Measurements from ENCODE around the gene IPO11. TPM values are rescaled to one million over a fixed set of nuclear protein-coding genes. Genes with fewer than 3 reads are reported as not detected.
A peak's percentile ranks its signal among the peaks of the same experiment; 100 is the strongest.

IPO11 gene
- total RNA-seq, 4 donors from 2014 or later, result 15.5 to 36.0 (median 20.1) TPM

GRCh38 chr5:62385816-62386400 is 26.7 kb upstream of the IPO11 start:
- H3K9me3 ChIP-seq, result no peaks in the 10 kb centered on the region
- no peaks in the 10 kb centered on the region for H3K27me3 ChIP-seq
- TF ChIP-seq CTCF (IDR thresholded peaks at IDR 0.05 in 4 of 5, conservative IDR thresholded peaks at IDR 0.05 in 1 of 5) (no peak), POLR2A (IDR thresholded peaks at IDR 0.05) (no peak)
- peak overlapping the region in 3 of 4 donors; percentile 42 to 70 (median 62) for H3K27ac ChIP-seq
- peaks cover 0 to 76% of the 10 kb centered on the region in 2 donors for H3K36me3 ChIP-seq
- in situ Hi-C loops (cut with MboI; ENCODE audit: low sequenced_read_pairs in 4 of 4) (no loop called here), intact Hi-C loops (cut with DNase I; ENCODE audit: low total_unique reads) (loop anchor here (2.0 kb wide), 1 partner anchor 17 kb away; the partner anchor contains the start of gene DIMT1)
- no peak for DNase-seq
- peaks cover 11 to 13% of the 10 kb centered on the region in 2 donors for H3K4me1 ChIP-seq
- ATAC-seq, result no peak
- H3K4me3 ChIP-seq, result no peak overlapping the region

GRCh38 chr5:62386824-62387223 is 25.7 kb upstream of the IPO11 start:
- TF ChIP-seq POLR2A (IDR thresholded peaks at IDR 0.05), result no peak
- no peak for TF ChIP-seq CTCF (IDR thresholded peaks at IDR 0.05 in 4 of 5, conservative IDR thresholded peaks at IDR 0.05 in 1 of 5)
- H3K4me1 ChIP-seq, result peaks cover 11 to 13% of the 10 kb centered on the region in 2 donors
- no peak overlapping the region for H3K4me3 ChIP-seq
- DNase-seq (no peak), ATAC-seq (peak; percentile 72 to 78)
- in situ Hi-C loops (cut with MboI; ENCODE audit: low sequenced_read_pairs in 4 of 4), result no loop called here
- peak overlapping the region; percentile 3 to 70 (median 52) for H3K27ac ChIP-seq
- peaks cover 0 to 77% of the 10 kb centered on the region in 2 donors for H3K36me3 ChIP-seq
- no peaks in the 10 kb centered on the region for H3K27me3 ChIP-seq
- no peaks in the 10 kb centered on the region for H3K9me3 ChIP-seq
- intact Hi-C loops (cut with DNase I; ENCODE audit: low total_unique reads), result loop anchor here (2.0 kb wide), 1 partner anchor 16 kb away; the partner anchor contains the start of gene DIMT1

GRCh38 chr5:62395210-62395950 is 17.2 kb upstream of the IPO11 start:
- no peaks in the 10 kb centered on the region for H3K27me3 ChIP-seq
- TF ChIP-seq CTCF (IDR thresholded peaks at IDR 0.05 in 4 of 5, conservative IDR thresholded peaks at IDR 0.05 in 1 of 5) (no peak), POLR2A (IDR thresholded peaks at IDR 0.05) (no peak)
- in situ Hi-C loops (cut with MboI; ENCODE audit: low sequenced_read_pairs in 4 of 4) (no loop called here), intact Hi-C loops (cut with DNase I; ENCODE audit: low total_unique reads) (no loop called here)
- H3K4me3 ChIP-seq, result no peak overlapping the region
- H3K36me3 ChIP-seq, result peaks cover 0 to 95% of the 10 kb centered on the region in 2 donors
- H3K27ac ChIP-seq, result no peak overlapping the region
- no peaks in the 10 kb centered on the region for H3K4me1 ChIP-seq
- no peaks in the 10 kb centered on the region for H3K9me3 ChIP-seq
- DNase-seq, result no peak
- no peak for ATAC-seq

GRCh38 chr5:62403411-62404250 is 8.9 kb upstream of the IPO11 start, which contains the start of gene DIMT1:
Gene DIMT1, minus strand, starts transcription at chr5:62403905. Its CDS starts 133 bp downstream, at chr5:62403772.
- Histone ChIP-seq H3K27me3 (no peaks in the 10 kb centered on the region), H3K27ac (peak within 1 kb of the TSS; percentile 97 to 98 (median 97)), H3K4me1 (peaks cover 10 to 12% of the 10 kb centered on the region in 2 donors), H3K4me3 (peak within 1 kb of the TSS; percentile 90 to 98 (median 94)), H3K36me3 (peaks cover 0 to 22% of the 10 kb centered on the region in 2 donors), H3K9me3 (no peaks in the 10 kb centered on the region)
- in situ Hi-C loops (cut with MboI; ENCODE audit: low sequenced_read_pairs in 4 of 4) (no loop called here), intact Hi-C loops (cut with DNase I; ENCODE audit: low total_unique reads) (loop anchor here (1.0 to 5.0 kb wide), 3 partner anchors 9 to 96 kb away; partner anchors contain the start of genes IPO11 and KIF2A)
- TF ChIP-seq POLR2A (IDR thresholded peaks at IDR 0.05) (peak; percentile 85 to 89), CTCF (IDR thresholded peaks at IDR 0.05 in 4 of 5, conservative IDR thresholded peaks at IDR 0.05 in 1 of 5) (no peak)
- ATAC-seq (peak; percentile 99), DNase-seq (peak; percentile 96)
